Spleen (tissue), 11 donors: ENCODE results near the gene FRMD1. TPM values are rescaled to one million over a fixed set of nuclear protein-coding genes. Genes with fewer than 3 reads are reported as not detected.

Source experiments
- DNase-seq: peaks from one replicate; pipeline ENCODE4 v3.0.0-alpha.2; 2020
- H3K27ac ChIP-seq, 8 donors: fragments of 200-600 bp; sonication (generic) in 7 of 8; 1 replicate in 4 of 8; 2 replicates in 4 of 8; pipeline versions ENCODE4 v1.5.0 to v1.8.0; 2016 to 2021; ENCODE audit warnings: inconsistent platforms in 4 of 8, mild to moderate bottlenecking in 4 of 8, moderate library complexity in 1 of 8
- H3K27me3 ChIP-seq, 7 donors: fragments of 200-600 bp; sonication (generic) in 6 of 7; replicated peaks in 1 of 7; 1 replicate in 4 of 7; 2 replicates in 3 of 7; pipeline versions ENCODE4 v1.5.0 to v1.8.0; 2016 to 2021; ENCODE audit warnings: inconsistent platforms in 3 of 7, mild to moderate bottlenecking in 1 of 7
- H3K36me3 ChIP-seq, 6 donors: fragments of 200-600 bp; sonication (generic) in 5 of 6; 1 replicate in 4 of 6; 2 replicates in 2 of 6; pipeline versions ENCODE4 v1.5.0 to v1.8.0; 2016 to 2021; ENCODE audit warnings: inconsistent platforms in 2 of 6
- H3K4me1 ChIP-seq, 6 donors: fragments of 200-600 bp; sonication (generic) in 5 of 6; 1 replicate in 3 of 6; 2 replicates in 3 of 6; pipeline versions ENCODE4 v1.5.0 to v1.8.0; 2016 to 2021; ENCODE audit warnings: inconsistent platforms in 3 of 6
- H3K4me3 ChIP-seq, 8 donors: fragments of 200-600 bp; sonication (generic) in 7 of 8; 1 replicate in 4 of 8; 2 replicates in 4 of 8; pipeline versions ENCODE4 v1.5.0 to v1.8.0; 2016 to 2021; ENCODE audit warnings: inconsistent platforms in 4 of 8, mild to moderate bottlenecking in 4 of 8, moderate library complexity in 2 of 8
- H3K9me3 ChIP-seq, 8 donors: fragments of 200-600 bp; sonication (generic) in 7 of 8; 1 replicate in 4 of 8; 2 replicates in 4 of 8; pipeline versions ENCODE4 v1.5.0 to v1.8.0; 2016 to 2021; ENCODE audit warnings: inconsistent platforms in 4 of 8
- CTCF ChIP-seq, 11 experiments: fragments of 200-600 bp in 7 of 11; fragments of 450-650 bp in 4 of 11; sonication (generic) in 4 of 11; IDR thresholded peaks in 8 of 11; conservative IDR thresholded peaks in 3 of 11; 1 replicate in 7 of 11; 2 replicates in 4 of 11; pipeline versions ENCODE4 v1.4.0 to v1.8.0; 2016 to 2021; ENCODE audit warnings: antibody characterized with exemption in 11 of 11, inconsistent platforms in 4 of 11, mild to moderate bottlenecking in 1 of 11
- POLR2A ChIP-seq, 3 donors: fragments of 450-650 bp; IDR thresholded peaks; one replicate each; pipeline ENCODE4 v1.5.1; 2017; ENCODE audit warnings: antibody characterized with exemption in 3 of 3, mild to moderate bottlenecking in 1 of 3
- POLR2AphosphoS5 ChIP-seq, 3 donors: sonication (generic); formaldehyde crosslinking; IDR thresholded peaks; one replicate each; pipeline ENCODE4 v1.5.1; 2017; ENCODE audit warnings: antibody characterized with exemption in 3 of 3
- WGBS, 5 donors: extraction: QIAGEN DNeasy Blood & Tissue Kit in 3 of 5; methylation state at CpG; one replicate each; pipeline versions ENCODE4 v1.1.5 to v1.1.7; 2013 to 2018; 5-methylcytosine and 5-hydroxymethylcytosine counted together
- intact Hi-C: fragments of 100-400 bp; cut with DNase I; formaldehyde crosslinking; loops from one replicate; pipeline ENCODE4 v1.15.0; 2023; ENCODE audit warnings: low total_unique reads
- polyA plus RNA-seq, 3 donors: library from polyadenylated mRNA; stranded (reverse); fragments of 200-250 nt; gene quantifications; one replicate each; pipeline ENCODE4 v1.2.1, GENCODE V29; 2013
- total RNA-seq, 7 donors: library from RNA; depleted of rRNA in 3 of 7; stranded (reverse); fragments of >200 nt in 3 of 7; fragmentation: NEBNext Ultra II Directional in 4 of 7; extraction: Animal tissue kit (Norgen Biotek cat#: 25700) in 4 of 7; gene quantifications; one replicate each; pipeline versions ENCODE4 v1.1.0 to v1.2.1, GENCODE V29; 2016 to 2021
- donor health status: healthy with polysubstance abuse.
- donor health status: DM: no; HTN: no; CAD: no; lungs with moderate emphysema.
- donor health status: DM: no; HTN: no; CAD: no.
- donor health status: Bipolar disorder and iron deficiency.
- donor health status: healthy.
- donor health status: DM: no; HTN: no; CAD: no.
- donor health status: DM: yes; HTN: yes; CAD: no.

The FRMD1 gene
- total and polyA plus RNA-seq, 10 donors = 0.14 to 9.5 (median 1.5) TPM

GRCh38 chr6:168099201-168100010, 20.4 kb upstream of the FRMD1 start:
- WGBS, 5 donors = 49 to 55% (median 50%) methylated on average over 20 to 23 of the region's 23 CpGs
- peaks cover 0 to 23% (median 12%) of the 10 kb centered on the region in 6 donors for H3K4me1 ChIP-seq
- intact Hi-C loops = no loop called here
- no peaks in the 10 kb centered on the region for H3K9me3 ChIP-seq
- no peaks in the 10 kb centered on the region for H3K36me3 ChIP-seq
- TF ChIP-seq POLR2AphosphoS5 (IDR thresholded peaks at IDR 0.05) (no peak), POLR2A (IDR thresholded peaks at IDR 0.05) (no peak), CTCF (IDR thresholded peaks at IDR 0.05 in 8 of 11, conservative IDR thresholded peaks at IDR 0.05 in 3 of 11) (no peak)
- H3K27ac ChIP-seq = no peak overlapping the region
- DNase-seq = peak; percentile 72
- H3K27me3 ChIP-seq = peaks cover 0 to 65% (median 19%) of the 10 kb centered on the region in 7 donors
- no peak overlapping the region for H3K4me3 ChIP-seq

GRCh38 chr6:168098431-168098861, 19.4 kb upstream of the FRMD1 start:
- DNase-seq = peak; percentile 69
- peaks cover 0 to 58% (median 19%) of the 10 kb centered on the region in 7 donors for H3K27me3 ChIP-seq
- peaks cover 0 to 23% (median 12%) of the 10 kb centered on the region in 6 donors for H3K4me1 ChIP-seq
- no peak overlapping the region for H3K4me3 ChIP-seq
- no peaks in the 10 kb centered on the region for H3K9me3 ChIP-seq
- H3K27ac ChIP-seq = no peak overlapping the region
- intact Hi-C loops = no loop called here
- H3K36me3 ChIP-seq = no peaks in the 10 kb centered on the region
- 87 to 95% (median 92%) methylated on average over 3 to 13 of the region's 13 CpGs for WGBS, 5 donors
- no peak for TF ChIP-seq CTCF (IDR thresholded peaks at IDR 0.05 in 8 of 11, conservative IDR thresholded peaks at IDR 0.05 in 3 of 11)
- no peak for TF ChIP-seq POLR2A (IDR thresholded peaks at IDR 0.05)
- no peak for TF ChIP-seq POLR2AphosphoS5 (IDR thresholded peaks at IDR 0.05)

- WGBS, 5 donors = 83 to 95% (median 87%) methylated on average over 22 of the region's 22 CpGs
- TF ChIP-seq CTCF (IDR thresholded peaks at IDR 0.05 in 8 of 11, conservative IDR thresholded peaks at IDR 0.05 in 3 of 11) (no peak), POLR2AphosphoS5 (IDR thresholded peaks at IDR 0.05) (peak in 1 of 3 donors; percentile 11), POLR2A (IDR thresholded peaks at IDR 0.05) (no peak)
- peaks cover 0 to 2% (median 0%) of the 10 kb centered on the region in 8 donors for H3K9me3 ChIP-seq
- H3K4me1 ChIP-seq = peaks cover 0 to 26% (median 12%) of the 10 kb centered on the region in 6 donors
- no peaks in the 10 kb centered on the region for H3K36me3 ChIP-seq
- peak; percentile 47 for DNase-seq
- H3K27me3 ChIP-seq = peaks cover 0 to 54% (median 19%) of the 10 kb centered on the region in 7 donors
- no peak overlapping the region for H3K27ac ChIP-seq
- intact Hi-C loops = no loop called here
- no peak overlapping the region for H3K4me3 ChIP-seq
Observed at GRCh38 chr6:168097621-168098430, 18.8 kb upstream of the FRMD1 start.
